D721Med (cell line): ENCODE data around the gene MPV17L2.

ENCODE experiments used
- DNase-seq: peaks from one replicate; pipeline ENCODE4 v3.0.0; 2011; ENCODE audit warnings: low spot score; ENCODE audit not compliant: insufficient read length
- FAIRE-seq: peaks from 2 replicates; lab custom pipeline; 2011; peaks lifted over from hg19 to GRCh38; lab: Jason Lieb, UNC
- CTCF ChIP-seq: IDR thresholded peaks from 2 replicates; pipeline ENCODE4 v1.5.1; 2012; ENCODE audit warnings: mild to moderate bottlenecking, control low read depth; ENCODE audit not compliant: insufficient read depth; ENCODE audit errors: missing control alignments

MPV17L2 gene

GRCh38 chr19:18176367-18177310 lies 16.4 kb upstream of the MPV17L2 start:
- no peak for FAIRE-seq
- DNase-seq = no peak
- TF ChIP-seq CTCF = no peak

GRCh38 chr19:18179957-18180356 lies 13.1 kb upstream of the MPV17L2 start:
- no peak for FAIRE-seq
- no peak for TF ChIP-seq CTCF
- DNase-seq = no peak

GRCh38 chr19:18183529-18183928 lies 9.5 kb upstream of the MPV17L2 start:
- FAIRE-seq (no peak), DNase-seq (no peak)
- no peak for TF ChIP-seq CTCF

GRCh38 chr19:18185538-18185937 lies 7.5 kb upstream of the MPV17L2 start:
- no peak for TF ChIP-seq CTCF
- DNase-seq (no peak), FAIRE-seq (no peak)

- FAIRE-seq (no peak), DNase-seq (no peak)
- TF ChIP-seq CTCF = no peak
These were observed 2.7 kb upstream of the MPV17L2 start for GRCh38 chr19:18190278-18190677.

- no peak for DNase-seq
- no peak for FAIRE-seq
- TF ChIP-seq CTCF = no peak
These were observed 1.4 kb upstream of the MPV17L2 start for GRCh38 chr19:18191640-18192062.

GRCh38 chr19:18193388-18194180 lies 566 bp downstream of the MPV17L2 start:
- FAIRE-seq (no peak), DNase-seq (no peak)
- TF ChIP-seq CTCF = no peak
